ENCODE results near the gene TMEM106C.

The TMEM106C gene

DNA sequence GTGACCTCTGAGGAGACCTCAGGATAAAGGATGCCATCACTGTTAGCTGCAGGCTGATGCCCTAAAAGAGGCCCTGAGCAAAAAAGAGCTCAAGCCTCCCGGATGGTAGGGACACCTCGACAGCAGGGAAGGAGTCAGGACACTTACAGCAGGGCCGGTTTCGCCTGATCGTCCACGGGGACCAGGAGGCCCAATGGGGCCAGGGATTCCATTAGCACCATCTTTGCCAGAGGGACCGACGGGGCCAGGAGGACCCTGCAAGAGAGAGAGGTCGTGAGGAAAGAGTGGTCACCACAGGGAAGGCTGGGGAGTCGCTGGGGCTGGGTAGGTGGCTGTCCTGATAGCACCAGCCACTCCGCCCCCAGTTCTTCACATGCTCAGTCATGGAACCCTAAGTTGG is 12.4 kb downstream of the TMEM106C start:
- H3K36me3 Mint-ChIP-seq (ENCODE audit: insufficient read depth): no peaks in the 10 kb centered on the region
- DNase-seq (ENCODE audit: low spot score in 2 of 2) (no peak), ATAC-seq (replicated peaks; ENCODE audit: extremely low read depth, poor library complexity, severe bottlenecking) (no peak)
- H3K27ac Mint-ChIP-seq (ENCODE audit: low read depth): no peak overlapping the region
- H3K27me3 Mint-ChIP-seq: peaks cover 10% of the 10 kb centered on the region
- H3K4me1 Mint-ChIP-seq: no peaks in the 10 kb centered on the region
- H3K9me3 Mint-ChIP-seq: no peaks in the 10 kb centered on the region
- H3K4me3 Mint-ChIP-seq: no peak overlapping the region

DNA sequence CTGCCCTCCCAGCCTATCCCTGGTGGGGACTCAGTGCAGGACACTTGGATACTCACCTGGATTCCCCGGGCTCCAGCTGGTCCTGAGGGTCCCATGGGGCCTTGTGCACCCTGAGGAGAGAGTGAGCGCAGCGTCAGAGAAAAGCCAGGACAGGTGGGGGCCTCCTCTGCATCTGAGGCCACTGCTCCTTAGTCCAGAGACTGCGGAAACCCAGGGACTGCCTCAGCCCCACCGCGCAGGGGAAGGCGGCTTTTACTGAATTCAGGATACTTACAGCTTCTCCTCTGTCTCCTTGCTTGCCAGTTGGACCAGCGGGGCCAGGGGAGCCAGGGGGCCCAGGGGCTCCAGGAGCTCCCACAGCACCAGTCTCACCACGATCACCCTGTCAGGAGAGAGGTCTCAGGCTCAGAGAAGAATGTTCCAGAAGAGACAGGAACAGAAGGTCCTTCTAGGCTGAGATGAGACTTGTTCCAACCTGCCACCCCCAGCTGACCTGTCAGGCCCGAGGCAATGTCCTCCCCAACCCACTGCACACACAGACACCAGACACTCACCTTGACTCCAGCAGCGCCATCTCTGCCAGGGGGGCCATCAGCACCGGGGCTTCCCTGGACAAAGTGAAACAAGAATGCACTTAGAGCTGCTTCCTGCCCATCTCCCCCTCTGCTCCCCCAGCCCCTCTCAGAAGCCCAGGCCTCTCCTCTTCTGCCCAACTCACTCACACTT is 13.8 kb downstream of the TMEM106C start:
- Mint-ChIP-seq H3K36me3 (ENCODE audit: insufficient read depth) (no peaks in the 10 kb centered on the region), H3K9me3 (no peaks in the 10 kb centered on the region), H3K27ac (ENCODE audit: low read depth) (no peak overlapping the region), H3K4me1 (no peaks in the 10 kb centered on the region), H3K4me3 (no peak overlapping the region), H3K27me3 (peaks cover 10% of the 10 kb centered on the region)
- DNase-seq (ENCODE audit: low spot score in 2 of 2) (no peak), ATAC-seq (replicated peaks; ENCODE audit: extremely low read depth, poor library complexity, severe bottlenecking) (no peak)

DNA sequence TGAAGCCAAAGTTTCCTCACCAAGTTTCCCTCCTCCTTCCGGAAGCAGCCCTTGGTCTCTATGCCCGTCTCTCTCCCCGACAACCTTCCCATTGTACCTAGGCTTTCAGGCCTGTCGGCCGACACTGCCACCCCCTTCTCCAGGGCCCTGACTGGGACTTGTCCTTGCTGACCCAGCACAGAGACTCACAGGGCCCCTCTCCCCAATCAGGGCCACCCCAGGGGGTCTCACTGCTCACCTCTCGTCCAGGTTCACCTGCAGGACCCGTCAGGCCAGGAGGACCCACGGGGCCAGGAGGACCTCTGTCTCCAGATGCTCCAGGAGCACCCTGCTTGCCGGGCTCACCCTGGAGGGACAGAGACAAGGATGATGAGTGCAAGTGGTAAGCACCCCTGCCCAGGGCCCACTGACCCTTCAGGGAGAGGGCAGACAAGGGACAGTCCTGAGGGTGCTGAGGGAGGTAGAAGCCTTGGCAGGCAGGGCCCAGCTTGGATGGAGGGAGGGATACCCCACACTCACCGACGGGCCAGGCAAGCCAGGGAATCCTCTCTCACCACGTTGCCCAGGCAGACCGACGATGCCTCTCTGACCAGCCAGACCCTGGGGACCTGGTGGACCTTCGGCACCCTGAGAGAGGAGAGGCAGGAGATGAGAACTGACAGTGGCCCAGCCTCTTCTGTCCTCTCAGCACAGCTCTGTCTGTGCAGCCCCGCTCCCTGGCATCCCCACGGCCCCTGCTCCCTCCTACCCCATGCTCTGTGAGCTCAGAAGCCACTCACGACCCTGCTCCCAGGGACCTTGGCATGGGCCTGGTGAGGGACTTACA is 14.6 kb downstream of the TMEM106C start:
- no peaks in the 10 kb centered on the region for H3K4me1 Mint-ChIP-seq
- peaks cover 10% of the 10 kb centered on the region for H3K27me3 Mint-ChIP-seq
- no peaks in the 10 kb centered on the region for H3K9me3 Mint-ChIP-seq
- H3K4me3 Mint-ChIP-seq: no peak overlapping the region
- H3K36me3 Mint-ChIP-seq (ENCODE audit: insufficient read depth): no peaks in the 10 kb centered on the region
- no peak for DNase-seq (ENCODE audit: low spot score in 2 of 2)
- no peak for ATAC-seq (replicated peaks; ENCODE audit: extremely low read depth, poor library complexity, severe bottlenecking)
- H3K27ac Mint-ChIP-seq (ENCODE audit: low read depth): no peak overlapping the region

DNA sequence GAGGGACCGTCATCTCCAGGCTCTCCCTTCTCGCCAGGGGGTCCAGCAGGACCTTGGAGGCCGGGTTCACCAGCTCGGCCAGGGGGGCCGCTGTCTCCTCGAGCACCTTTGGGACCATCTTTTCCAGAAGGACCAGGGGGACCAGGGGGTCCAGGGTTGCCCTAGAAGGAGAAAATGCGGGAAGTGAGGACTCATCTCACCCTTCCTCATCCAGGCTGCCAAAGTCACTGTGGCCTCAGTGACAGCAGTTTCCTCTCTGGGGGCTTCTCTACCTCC is 15.1 kb downstream of the TMEM106C start:
- ATAC-seq (replicated peaks; ENCODE audit: extremely low read depth, poor library complexity, severe bottlenecking): no peak
- H3K4me3 Mint-ChIP-seq: no peak overlapping the region
- H3K36me3 Mint-ChIP-seq (ENCODE audit: insufficient read depth): no peaks in the 10 kb centered on the region
- H3K27me3 Mint-ChIP-seq: peaks cover 10% of the 10 kb centered on the region
- H3K9me3 Mint-ChIP-seq: no peaks in the 10 kb centered on the region
- no peaks in the 10 kb centered on the region for H3K4me1 Mint-ChIP-seq
- DNase-seq (ENCODE audit: low spot score in 2 of 2): no peak
- no peak overlapping the region for H3K27ac Mint-ChIP-seq (ENCODE audit: low read depth)

DNA sequence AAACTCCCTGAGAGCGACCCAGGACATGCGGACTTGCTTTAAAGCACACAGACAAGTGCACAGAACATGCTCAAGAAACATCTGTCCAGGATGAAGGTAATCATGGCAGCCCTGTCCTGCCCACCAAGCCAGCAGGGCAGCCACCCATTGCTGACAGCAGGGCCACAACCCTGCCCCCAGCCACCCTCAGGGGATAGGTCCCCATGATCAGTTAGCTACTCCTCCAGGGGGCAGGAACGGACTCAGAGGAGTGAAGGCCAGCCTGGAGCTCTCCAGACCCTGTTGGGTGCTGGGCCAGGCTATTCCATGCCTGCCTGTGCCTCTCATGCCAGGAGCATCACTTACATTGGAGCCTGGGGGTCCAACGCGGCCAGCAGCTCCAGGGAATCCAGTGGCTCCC is 15.8 kb downstream of the TMEM106C start:
- no peaks in the 10 kb centered on the region for H3K9me3 Mint-ChIP-seq
- DNase-seq (ENCODE audit: low spot score in 2 of 2) (no peak), ATAC-seq (replicated peaks; ENCODE audit: extremely low read depth, poor library complexity, severe bottlenecking) (no peak)
- H3K4me3 Mint-ChIP-seq: no peak overlapping the region
- H3K27me3 Mint-ChIP-seq: peaks cover 10% of the 10 kb centered on the region
- H3K4me1 Mint-ChIP-seq: no peaks in the 10 kb centered on the region
- no peaks in the 10 kb centered on the region for H3K36me3 Mint-ChIP-seq (ENCODE audit: insufficient read depth)
- no peak overlapping the region for H3K27ac Mint-ChIP-seq (ENCODE audit: low read depth)

DNA sequence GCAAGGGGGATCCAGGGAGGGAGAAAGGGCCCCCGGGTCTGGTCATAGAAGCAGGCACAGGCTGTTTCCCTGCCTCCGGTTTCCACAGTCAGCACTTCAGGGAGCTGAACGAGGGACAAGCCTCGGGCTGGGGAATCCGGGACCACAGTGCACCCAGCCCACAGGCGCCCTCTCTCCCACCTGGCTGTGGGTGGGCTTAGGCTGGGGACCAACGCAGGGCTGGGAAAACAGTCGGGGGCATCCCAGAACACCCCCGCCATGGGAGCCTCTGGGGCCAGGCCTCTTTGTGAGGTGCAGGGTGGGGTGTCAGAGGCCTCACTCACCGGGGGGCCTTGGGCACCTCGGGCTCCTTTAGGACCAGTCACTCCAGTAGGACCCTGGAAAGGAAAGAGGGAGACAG is 16.3 kb downstream of the TMEM106C start:
- Mint-ChIP-seq H3K27ac (ENCODE audit: low read depth) (no peak overlapping the region), H3K27me3 (peaks cover 10% of the 10 kb centered on the region), H3K9me3 (no peaks in the 10 kb centered on the region), H3K36me3 (ENCODE audit: insufficient read depth) (no peaks in the 10 kb centered on the region), H3K4me1 (no peaks in the 10 kb centered on the region), H3K4me3 (no peak overlapping the region)
- no peak for ATAC-seq (replicated peaks; ENCODE audit: extremely low read depth, poor library complexity, severe bottlenecking)
- DNase-seq (ENCODE audit: low spot score in 2 of 2): no peak

DNA sequence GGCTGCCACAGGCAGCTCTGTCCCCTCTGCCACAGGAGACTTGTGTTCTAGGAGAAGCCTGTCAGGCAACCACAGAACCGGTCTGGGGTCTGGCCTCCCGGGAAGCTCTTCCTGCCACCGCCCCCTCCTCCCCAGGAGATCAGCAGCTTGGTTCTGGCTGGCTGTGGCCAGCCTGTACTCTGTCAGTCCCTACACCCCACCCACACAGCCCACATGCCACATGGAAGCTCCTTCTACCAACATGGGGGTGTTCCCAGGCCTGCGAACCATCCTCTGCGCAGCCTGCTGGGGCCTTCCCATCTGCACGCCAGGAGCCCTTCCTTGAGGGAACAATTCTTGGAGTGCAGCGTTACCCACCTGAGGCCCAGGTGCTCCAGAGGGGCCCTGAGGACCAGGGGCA is 16.8 kb downstream of the TMEM106C start:
- Mint-ChIP-seq H3K4me3 (no peak overlapping the region), H3K27me3 (peaks cover 10% of the 10 kb centered on the region), H3K9me3 (no peaks in the 10 kb centered on the region), H3K27ac (ENCODE audit: low read depth) (no peak overlapping the region), H3K4me1 (no peaks in the 10 kb centered on the region), H3K36me3 (ENCODE audit: insufficient read depth) (no peaks in the 10 kb centered on the region)
- ATAC-seq (replicated peaks; ENCODE audit: extremely low read depth, poor library complexity, severe bottlenecking) (no peak), DNase-seq (ENCODE audit: low spot score in 2 of 2) (no peak)

DNA sequence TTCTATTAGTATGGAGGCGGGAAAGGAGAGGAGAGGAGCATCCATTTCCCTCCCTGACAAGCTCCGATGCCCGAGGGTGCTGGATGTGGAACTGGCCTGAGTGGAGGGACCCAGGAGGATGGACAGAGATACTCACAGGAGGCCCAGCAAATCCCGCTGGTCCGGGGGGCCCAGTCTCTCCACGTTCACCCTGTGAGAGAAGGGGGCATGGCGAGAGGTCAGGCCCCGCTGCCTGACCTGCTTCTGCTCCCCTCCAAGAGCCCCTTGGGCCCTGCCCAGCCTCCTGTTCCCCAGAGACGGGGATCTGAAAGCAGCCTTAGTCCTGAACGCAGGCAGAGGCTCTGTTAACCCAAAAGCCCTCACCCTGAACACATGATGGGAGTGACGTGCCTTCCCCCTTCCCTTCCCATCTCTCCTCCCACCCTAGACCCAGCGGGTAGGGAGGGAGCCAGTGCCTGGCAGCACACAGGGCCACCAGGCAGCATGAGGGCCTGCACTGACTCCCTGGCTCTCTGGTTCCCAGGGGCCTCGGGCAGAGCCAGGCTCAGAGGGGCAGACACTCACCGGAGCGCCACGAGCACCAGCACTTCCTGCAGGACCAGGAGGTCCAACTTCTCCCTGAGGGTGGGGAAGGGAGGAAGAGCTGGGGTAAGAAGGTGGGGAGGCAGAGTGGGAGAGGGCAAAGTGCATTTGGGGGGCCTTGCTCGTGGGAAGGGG is 17.5 kb downstream of the TMEM106C start:
- H3K4me3 Mint-ChIP-seq: no peak overlapping the region
- ATAC-seq (replicated peaks; ENCODE audit: extremely low read depth, poor library complexity, severe bottlenecking): no peak
- H3K4me1 Mint-ChIP-seq: no peaks in the 10 kb centered on the region
- no peaks in the 10 kb centered on the region for H3K36me3 Mint-ChIP-seq (ENCODE audit: insufficient read depth)
- H3K27ac Mint-ChIP-seq (ENCODE audit: low read depth): no peak overlapping the region
- no peak for DNase-seq (ENCODE audit: low spot score in 2 of 2)
- no peaks in the 10 kb centered on the region for H3K9me3 Mint-ChIP-seq
- H3K27me3 Mint-ChIP-seq: peaks cover 10% of the 10 kb centered on the region

DNA sequence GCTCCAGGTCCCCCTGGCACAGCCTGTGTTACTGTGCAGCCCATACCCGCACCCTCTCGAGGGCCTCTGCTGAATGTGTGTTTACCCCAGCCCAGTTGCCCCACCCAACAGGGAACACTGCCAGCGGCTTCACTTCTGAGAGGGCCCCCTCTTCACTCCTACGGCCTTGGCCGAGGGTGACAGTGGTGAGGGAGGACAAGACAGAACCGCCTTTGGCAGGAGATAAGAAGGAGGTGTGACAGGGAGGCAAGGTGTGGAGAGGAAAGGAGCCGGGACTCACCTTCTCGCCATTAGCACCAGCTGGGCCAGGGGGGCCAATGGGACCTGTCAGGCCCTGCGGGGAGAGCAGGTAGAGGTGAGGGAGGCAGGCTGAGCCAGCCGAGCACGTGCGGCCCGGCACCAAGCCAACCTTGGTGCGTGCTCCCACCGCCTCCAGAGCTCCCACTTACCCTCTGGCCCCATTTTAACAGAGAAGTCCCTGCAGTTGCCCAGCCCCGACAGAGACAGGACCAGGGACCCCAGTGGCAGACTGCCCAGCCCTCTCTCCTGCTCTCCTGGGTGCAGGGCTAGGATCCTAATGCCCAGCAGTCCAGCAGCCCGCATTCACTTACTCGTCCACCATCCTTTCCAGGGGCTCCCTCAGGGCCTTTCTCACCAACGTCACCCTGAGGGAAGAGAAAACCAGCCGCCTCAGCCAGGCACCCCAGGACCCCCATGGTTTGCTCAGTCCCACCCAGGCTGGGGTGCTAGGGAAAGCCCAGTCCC is 18.3 kb downstream of the TMEM106C start:
- no peaks in the 10 kb centered on the region for H3K4me1 Mint-ChIP-seq

DNA sequence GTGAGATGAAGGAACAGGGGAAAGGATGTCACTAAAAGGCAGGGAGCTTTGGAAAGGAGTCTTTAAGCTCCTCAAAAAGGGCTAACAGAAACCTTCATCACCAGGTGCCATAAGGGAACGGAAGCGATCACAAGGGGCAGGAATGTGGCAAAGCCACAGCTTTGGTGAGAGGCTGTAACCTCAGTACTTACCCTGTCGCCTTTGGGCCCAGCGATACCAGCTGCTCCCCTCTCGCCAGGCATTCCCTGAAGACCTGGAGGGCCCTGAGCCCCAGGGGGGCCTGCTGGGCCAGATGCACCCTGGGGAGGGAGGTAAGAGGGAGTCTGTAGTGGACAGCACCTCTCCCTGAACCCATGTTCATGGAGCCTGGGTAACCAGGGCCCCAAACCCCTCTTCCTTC is 18.9 kb downstream of the TMEM106C start:
- Mint-ChIP-seq H3K36me3 (ENCODE audit: insufficient read depth) (no peaks in the 10 kb centered on the region), H3K4me3 (no peak overlapping the region), H3K27me3 (peaks cover 10% of the 10 kb centered on the region), H3K27ac (ENCODE audit: low read depth) (no peak overlapping the region), H3K9me3 (no peaks in the 10 kb centered on the region), H3K4me1 (no peaks in the 10 kb centered on the region)
- ATAC-seq (replicated peaks; ENCODE audit: extremely low read depth, poor library complexity, severe bottlenecking): no peak
- DNase-seq (ENCODE audit: low spot score in 2 of 2): no peak

More for the DNA sequence above, 18.3 kb downstream of the TMEM106C start:
- peaks cover 10% of the 10 kb centered on the region for H3K27me3 Mint-ChIP-seq
- H3K27ac Mint-ChIP-seq (ENCODE audit: low read depth): no peak overlapping the region
- H3K4me3 Mint-ChIP-seq: no peak overlapping the region
- DNase-seq (ENCODE audit: low spot score in 2 of 2) (no peak), ATAC-seq (replicated peaks; ENCODE audit: extremely low read depth, poor library complexity, severe bottlenecking) (no peak)
- no peaks in the 10 kb centered on the region for H3K9me3 Mint-ChIP-seq
- H3K36me3 Mint-ChIP-seq (ENCODE audit: insufficient read depth): no peaks in the 10 kb centered on the region

DNA sequence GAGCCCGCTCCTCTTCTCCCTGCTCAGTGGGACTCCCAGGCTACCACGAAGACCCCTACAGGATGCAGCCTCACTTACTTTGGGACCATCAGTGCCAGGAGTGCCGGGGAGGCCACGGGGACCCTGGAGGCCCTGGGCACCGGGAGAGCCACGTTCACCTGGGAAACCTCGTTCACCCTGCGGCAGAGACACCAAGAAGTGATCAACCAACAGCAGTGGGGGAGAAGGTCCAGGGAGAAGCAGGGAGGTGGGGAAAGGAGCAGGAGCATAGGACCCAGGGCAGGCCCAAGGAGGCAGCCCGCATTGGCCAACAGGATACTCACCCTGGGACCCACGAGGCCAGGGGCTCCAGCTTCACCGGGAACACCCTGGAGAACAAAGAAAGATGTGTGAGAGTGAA is 19.4 kb downstream of the TMEM106C start:
- no peak for ATAC-seq (replicated peaks; ENCODE audit: extremely low read depth, poor library complexity, severe bottlenecking)
- Mint-ChIP-seq H3K36me3 (ENCODE audit: insufficient read depth) (no peaks in the 10 kb centered on the region), H3K9me3 (no peaks in the 10 kb centered on the region), H3K27ac (ENCODE audit: low read depth) (no peak overlapping the region), H3K27me3 (peaks cover 10% of the 10 kb centered on the region), H3K4me3 (no peak overlapping the region), H3K4me1 (no peaks in the 10 kb centered on the region)
- no peak for DNase-seq (ENCODE audit: low spot score in 2 of 2)

DNA sequence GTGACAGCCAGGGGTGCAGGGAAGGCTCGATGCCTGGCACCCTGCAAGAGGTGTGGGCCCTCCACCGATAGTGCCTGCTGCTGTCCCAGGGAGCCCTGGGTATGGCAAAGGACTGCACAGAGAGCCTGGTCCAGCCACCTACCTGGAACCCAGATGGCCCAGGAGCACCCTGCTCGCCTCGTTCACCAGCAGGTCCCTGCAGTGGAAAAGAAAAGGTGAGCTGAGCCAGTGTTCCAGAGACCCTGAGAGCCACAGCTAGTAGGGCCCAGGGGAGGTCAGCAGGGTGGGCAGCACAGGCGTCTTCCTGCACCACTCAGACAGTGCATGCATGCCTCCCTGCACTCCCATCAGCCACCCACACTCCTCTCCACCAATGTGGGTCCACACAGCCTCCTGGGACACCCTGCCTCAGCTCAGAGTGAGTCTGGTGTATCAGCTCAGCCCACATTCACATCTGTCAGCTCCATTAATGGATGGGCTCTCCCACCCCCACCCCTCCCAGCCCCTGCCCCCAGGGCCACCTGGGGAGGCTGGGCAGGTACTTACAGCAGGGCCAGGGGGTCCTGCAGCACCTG is 20.2 kb downstream of the TMEM106C start:
- ATAC-seq (replicated peaks; ENCODE audit: extremely low read depth, poor library complexity, severe bottlenecking): no peak
- H3K4me1 Mint-ChIP-seq: no peaks in the 10 kb centered on the region
- H3K27me3 Mint-ChIP-seq: peaks cover 8% of the 10 kb centered on the region
- DNase-seq (ENCODE audit: low spot score in 2 of 2): no peak
- no peaks in the 10 kb centered on the region for H3K9me3 Mint-ChIP-seq
- H3K36me3 Mint-ChIP-seq (ENCODE audit: insufficient read depth): no peaks in the 10 kb centered on the region
- H3K27ac Mint-ChIP-seq (ENCODE audit: low read depth): no peak overlapping the region
- H3K4me3 Mint-ChIP-seq: no peak overlapping the region

Data from central memory CD8-positive, alpha-beta T cell (primary cell).